Epithelial cell of proximal tubule (primary cell): Measurements from ENCODE around the gene SPOCK1. TPM values are rescaled to one million over a fixed set of nuclear protein-coding genes. Genes with fewer than 3 reads are reported as not detected.

Source experiments
- DNase-seq: peaks from one replicate; pipeline ENCODE4 v3.0.0-alpha.2; 2011; ENCODE audit warnings: low read depth
- H3K4me3 ChIP-seq: 2 replicates; pipeline ENCODE4 v1.5.1; 2011; ENCODE audit warnings: low read depth, mild to moderate bottlenecking, low read length
- CTCF ChIP-seq: conservative IDR thresholded peaks from 2 replicates; pipeline ENCODE4 v1.5.1; 2012; ENCODE audit warnings: low read depth, mild to moderate bottlenecking, low read length
- total RNA-seq: library from RNA; depleted of rRNA; stranded (reverse); fragments of >200 nt; gene quantifications from 2 replicates; pipeline ENCODE4 v1.2.3, GENCODE V29; 2015

The SPOCK1 gene
- total RNA-seq, 1 donor from 2014 or later = 31.4 TPM

- DNase-seq = no peak
- H3K4me3 ChIP-seq = no peak overlapping the region
- TF ChIP-seq CTCF = no peak
Observed at GRCh38 chr5:137291031-137291430, 208.1 kb downstream of the SPOCK1 start.

DNA sequence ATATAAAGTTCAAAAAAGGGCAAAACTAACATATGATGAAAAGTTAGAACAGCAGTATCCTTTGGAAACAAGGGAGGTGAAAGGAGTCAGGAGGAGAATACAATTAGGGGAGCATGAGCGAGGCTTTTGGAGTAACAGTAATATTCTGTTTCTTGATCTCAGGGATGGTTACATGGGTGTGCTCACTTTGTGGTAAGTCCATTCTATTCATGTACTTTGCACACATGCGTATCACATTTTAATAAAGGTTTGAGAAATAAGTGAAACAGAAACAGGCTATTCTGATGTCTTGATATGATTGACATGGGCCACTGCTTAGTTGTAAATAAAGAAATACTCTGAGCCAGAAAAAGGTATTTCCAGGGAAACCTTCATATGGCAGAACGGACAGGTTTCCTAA, 208.8 kb downstream of the SPOCK1 start:
- no peak for DNase-seq
- no peak for TF ChIP-seq CTCF
- H3K4me3 ChIP-seq = no peak overlapping the region

GRCh38 chr5:137289856-137290255, 209.3 kb downstream of the SPOCK1 start:
- no peak for DNase-seq
- TF ChIP-seq CTCF = no peak
- no peak overlapping the region for H3K4me3 ChIP-seq

- DNase-seq = no peak
- no peak overlapping the region for H3K4me3 ChIP-seq
- TF ChIP-seq CTCF = no peak
Observed at GRCh38 chr5:137287569-137287968, 211.6 kb downstream of the SPOCK1 start.

- DNase-seq = no peak
- no peak overlapping the region for H3K4me3 ChIP-seq
- no peak for TF ChIP-seq CTCF
Observed at GRCh38 chr5:137286025-137286610, 213.0 kb downstream of the SPOCK1 start.

- DNase-seq = no peak
- no peak for TF ChIP-seq CTCF
- H3K4me3 ChIP-seq = no peak overlapping the region
Observed at GRCh38 chr5:137283801-137284200, 215.3 kb downstream of the SPOCK1 start.

- DNase-seq = no peak
- TF ChIP-seq CTCF = no peak
- no peak overlapping the region for H3K4me3 ChIP-seq
Observed at GRCh38 chr5:137282216-137282615, 216.9 kb downstream of the SPOCK1 start.
